DOHH2 (cell line): Measurements from ENCODE around the gene SLC12A6.

Experiments used
- EZH2phosphoT487 ChIP-seq: fragments of 200-600 bp; sonication (generic); IDR thresholded peaks from 2 replicates; pipeline ENCODE4 v1.6.1; 2017; ENCODE audit warnings: borderline replicate concordance, mild to moderate bottlenecking, antibody characterized with exemption, low read length, moderate library complexity, mixed read lengths
- TF ChIP-seq, protein P1 (sequence below): fragments of 200-600 bp; sonication (generic); IDR thresholded peaks from one replicate; pipeline ENCODE4 v1.5.1; 2014; ENCODE audit warnings: antibody characterized with exemption, mild to moderate bottlenecking, low read depth, low read length; ENCODE audit not compliant: poor library complexity, severe bottlenecking

DNA sequence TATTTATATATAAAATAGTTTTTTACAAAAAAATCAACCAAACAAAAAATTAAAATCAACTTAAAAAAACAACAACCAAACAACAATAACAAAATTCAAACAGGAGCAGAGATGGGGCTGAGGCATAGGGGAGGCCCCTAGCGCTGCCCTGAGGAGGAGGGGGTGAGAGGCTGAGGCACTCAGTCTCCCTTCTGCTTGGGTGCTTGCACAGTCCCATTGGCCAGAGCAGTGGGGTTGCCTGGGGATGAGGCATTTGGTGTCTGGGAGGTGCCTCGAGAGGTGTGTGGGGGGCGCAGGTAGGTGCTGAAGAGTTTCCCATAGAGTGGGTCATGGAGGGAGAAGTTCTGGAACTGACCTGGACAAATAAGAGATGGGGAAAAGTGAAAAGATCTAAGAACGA, 21.4 kb upstream of the SLC12A6 start:
- TF ChIP-seq, protein P1, sequence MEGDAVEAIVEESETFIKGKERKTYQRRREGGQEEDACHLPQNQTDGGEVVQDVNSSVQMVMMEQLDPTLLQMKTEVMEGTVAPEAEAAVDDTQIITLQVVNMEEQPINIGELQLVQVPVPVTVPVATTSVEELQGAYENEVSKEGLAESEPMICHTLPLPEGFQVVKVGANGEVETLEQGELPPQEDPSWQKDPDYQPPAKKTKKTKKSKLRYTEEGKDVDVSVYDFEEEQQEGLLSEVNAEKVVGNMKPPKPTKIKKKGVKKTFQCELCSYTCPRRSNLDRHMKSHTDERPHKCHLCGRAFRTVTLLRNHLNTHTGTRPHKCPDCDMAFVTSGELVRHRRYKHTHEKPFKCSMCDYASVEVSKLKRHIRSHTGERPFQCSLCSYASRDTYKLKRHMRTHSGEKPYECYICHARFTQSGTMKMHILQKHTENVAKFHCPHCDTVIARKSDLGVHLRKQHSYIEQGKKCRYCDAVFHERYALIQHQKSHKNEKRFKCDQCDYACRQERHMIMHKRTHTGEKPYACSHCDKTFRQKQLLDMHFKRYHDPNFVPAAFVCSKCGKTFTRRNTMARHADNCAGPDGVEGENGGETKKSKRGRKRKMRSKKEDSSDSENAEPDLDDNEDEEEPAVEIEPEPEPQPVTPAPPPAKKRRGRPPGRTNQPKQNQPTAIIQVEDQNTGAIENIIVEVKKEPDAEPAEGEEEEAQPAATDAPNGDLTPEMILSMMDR, result no peak
- TF ChIP-seq EZH2phosphoT487, result no peak
